Vagina (tissue), 2 donors: ENCODE data around the gene CDC42EP3.

Experiments used
- CTCF ChIP-seq, 3 experiments: fragments of 450-650 bp in 2 of 3; fragments of 200-600 bp in 1 of 3; sonication (generic) in 1 of 3; IDR thresholded peaks; one replicate each; pipeline ENCODE4 v1.5.1; 2017 to 2019; ENCODE audit warnings: antibody characterized with exemption in 3 of 3, mild to moderate bottlenecking in 2 of 3, moderate library complexity in 2 of 3
- POLR2A ChIP-seq, 2 donors: fragments of 450-650 bp; IDR thresholded peaks; one replicate each; pipeline ENCODE4 v1.6.1; 2017; ENCODE audit warnings: antibody characterized with exemption in 2 of 2, mild to moderate bottlenecking in 2 of 2, moderate library complexity in 2 of 2
- POLR2AphosphoS5 ChIP-seq, 2 donors: sonication (generic); formaldehyde crosslinking; IDR thresholded peaks; one replicate each; pipeline ENCODE4 v1.9.0; 2017; ENCODE audit warnings: antibody characterized with exemption in 2 of 2, mild to moderate bottlenecking in 2 of 2, low read depth in 1 of 2; ENCODE audit not compliant: insufficient read depth in 1 of 2

DNA sequence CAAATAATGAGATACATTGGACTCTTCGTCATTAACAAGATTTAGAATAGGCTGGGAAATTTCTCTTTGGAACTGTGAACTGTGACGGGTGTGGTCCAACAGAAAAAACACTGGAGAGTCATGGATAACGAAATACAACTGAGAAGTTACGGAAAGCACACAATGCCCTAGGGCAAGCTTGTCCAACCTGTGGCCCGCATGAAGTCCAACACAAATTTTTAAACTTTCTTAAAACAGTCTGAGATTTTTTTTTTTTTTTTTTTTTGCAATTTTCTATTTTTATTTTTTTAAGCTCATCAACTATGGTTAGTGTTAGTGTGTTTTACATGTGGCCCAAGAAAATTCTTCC, 27.7 kb downstream of the CDC42EP3 start:
- TF ChIP-seq POLR2A (IDR thresholded peaks at IDR 0.05): no peak
- no peak for TF ChIP-seq CTCF (IDR thresholded peaks at IDR 0.05)
- no peak for TF ChIP-seq POLR2AphosphoS5 (IDR thresholded peaks at IDR 0.05; ENCODE audit: insufficient read depth in 1 of 2, low read depth in 1 of 2)
